ENCODE measurements around the gene GYG1.

Gene GYG1

GRCh38 chr3:148990236-148990635, 1.1 kb upstream of the GYG1 start:
- DNase-seq, result no peak

- DNase-seq, result peak; percentile 33 to 48
Measured at GRCh38 chr3:148992027-148992634, 791 bp downstream of the GYG1 start.

- no peak for DNase-seq
Measured at GRCh38 chr3:148992635-148993255, 1.4 kb downstream of the GYG1 start.

- DNase-seq, result no peak
Measured at GRCh38 chr3:148997623-148998022, 6.3 kb downstream of the GYG1 start.

- DNase-seq, result no peak
Measured at GRCh38 chr3:148998297-148998696, 7.0 kb downstream of the GYG1 start.

- no peak for DNase-seq
Measured at GRCh38 chr3:148998715-148999423, 7.5 kb downstream of the GYG1 start.

GRCh38 chr3:148999806-149000205, 8.5 kb downstream of the GYG1 start:
- no peak for DNase-seq

GRCh38 chr3:149000206-149000745, 8.9 kb downstream of the GYG1 start:
- DNase-seq, result no peak

- DNase-seq, result no peak
Measured at GRCh38 chr3:149001727-149002126, 10.4 kb downstream of the GYG1 start.

- DNase-seq, result no peak
Measured at GRCh38 chr3:149003653-149004305, 12.4 kb downstream of the GYG1 start.

- DNase-seq, result no peak
Measured at GRCh38 chr3:149004622-149005021, 13.3 kb downstream of the GYG1 start.

- no peak for DNase-seq
Measured at GRCh38 chr3:149005416-149005815, 14.1 kb downstream of the GYG1 start.

GRCh38 chr3:149007567-149008257, 16.4 kb downstream of the GYG1 start:
- no peak for DNase-seq

- DNase-seq, result no peak
Measured at GRCh38 chr3:149009732-149010131, 18.4 kb downstream of the GYG1 start.

GRCh38 chr3:149010504-149010951, 19.2 kb downstream of the GYG1 start:
- no peak for DNase-seq

GRCh38 chr3:149010966-149011365, 19.6 kb downstream of the GYG1 start:
- DNase-seq, result no peak

GRCh38 chr3:149011676-149012075, 20.3 kb downstream of the GYG1 start:
- no peak for DNase-seq

- no peak for DNase-seq
Measured at GRCh38 chr3:149013726-149014125, 22.4 kb downstream of the GYG1 start.

GRCh38 chr3:149015393-149015792, 24.1 kb downstream of the GYG1 start:
- no peak for DNase-seq

GRCh38 chr3:149016242-149016641, 24.9 kb downstream of the GYG1 start:
- no peak for DNase-seq

GRCh38 chr3:149016669-149017541, 25.6 kb downstream of the GYG1 start:
- DNase-seq, result no peak

GRCh38 chr3:149018247-149018646, 26.9 kb downstream of the GYG1 start:
- no peak for DNase-seq

Measured in stimulated activated CD4-positive, alpha-beta T cell treated with anti-CD3 and anti-CD28 coated beads, Interleukin-2, amount 100 ng/mL, for 24 hours (primary cell).